ENCODE data around the gene SLC25A26. TPM values are rescaled to one million over a fixed set of nuclear protein-coding genes. Genes with fewer than 3 reads are reported as not detected.

SLC25A26 gene
- total RNA-seq, 1 experiment from 2014 or later = 38.7 TPM

- no peak for DNase-seq (ENCODE audit: low spot score)
- in situ Hi-C loops (cut with HindIII; ENCODE audit: low sequenced_read_pairs) = no loop called here
Measured at GRCh38 chr3:66383023-66383422, 162.2 kb downstream of the SLC25A26 start.

- in situ Hi-C loops (cut with HindIII; ENCODE audit: low sequenced_read_pairs) = no loop called here
- DNase-seq (ENCODE audit: low spot score) = no peak
Measured at GRCh38 chr3:66383998-66384745, 163.4 kb downstream of the SLC25A26 start.

- in situ Hi-C loops (cut with HindIII; ENCODE audit: low sequenced_read_pairs) = no loop called here
- no peak for DNase-seq (ENCODE audit: low spot score)
Measured at GRCh38 chr3:66385066-66385465, 164.3 kb downstream of the SLC25A26 start.

- DNase-seq (ENCODE audit: low spot score) = no peak
- in situ Hi-C loops (cut with HindIII; ENCODE audit: low sequenced_read_pairs) = no loop called here
Measured at GRCh38 chr3:66386011-66386924, 165.5 kb downstream of the SLC25A26 start.

GRCh38 chr3:66386925-66387650 is 166.3 kb downstream of the SLC25A26 start:
- no peak for DNase-seq (ENCODE audit: low spot score)
- in situ Hi-C loops (cut with HindIII; ENCODE audit: low sequenced_read_pairs) = no loop called here

- DNase-seq (ENCODE audit: low spot score) = no peak
- in situ Hi-C loops (cut with HindIII; ENCODE audit: low sequenced_read_pairs) = no loop called here
Measured at GRCh38 chr3:66390013-66390412, 169.2 kb downstream of the SLC25A26 start.

- in situ Hi-C loops (cut with HindIII; ENCODE audit: low sequenced_read_pairs) = no loop called here
Measured at GRCh38 chr3:66392512-66392911, 171.7 kb downstream of the SLC25A26 start.

GRCh38 chr3:66392966-66393332 is 172.1 kb downstream of the SLC25A26 start:
- DNase-seq (ENCODE audit: low spot score) = no peak
- in situ Hi-C loops (cut with HindIII; ENCODE audit: low sequenced_read_pairs) = no loop called here

More at GRCh38 chr3:66392512-66392911, 171.7 kb downstream of the SLC25A26 start:
- DNase-seq (ENCODE audit: low spot score) = no peak

- no peak for DNase-seq (ENCODE audit: low spot score)
- in situ Hi-C loops (cut with HindIII; ENCODE audit: low sequenced_read_pairs) = no loop called here
Measured at GRCh38 chr3:66393333-66394005, 172.7 kb downstream of the SLC25A26 start.

- in situ Hi-C loops (cut with HindIII; ENCODE audit: low sequenced_read_pairs) = no loop called here
- DNase-seq (ENCODE audit: low spot score) = peak; percentile 59
Measured at GRCh38 chr3:66394019-66394752, 173.4 kb downstream of the SLC25A26 start.

- no peak for DNase-seq (ENCODE audit: low spot score)
- in situ Hi-C loops (cut with HindIII; ENCODE audit: low sequenced_read_pairs) = no loop called here
Measured at GRCh38 chr3:66394753-66395249, 174.0 kb downstream of the SLC25A26 start.

GRCh38 chr3:66395635-66396034 is 174.8 kb downstream of the SLC25A26 start:
- in situ Hi-C loops (cut with HindIII; ENCODE audit: low sequenced_read_pairs) = no loop called here
- peak; percentile 64 for DNase-seq (ENCODE audit: low spot score)

GRCh38 chr3:66396161-66396760 is 175.5 kb downstream of the SLC25A26 start:
- DNase-seq (ENCODE audit: low spot score) = peak; percentile 44
- in situ Hi-C loops (cut with HindIII; ENCODE audit: low sequenced_read_pairs) = no loop called here

- DNase-seq (ENCODE audit: low spot score) = no peak
- in situ Hi-C loops (cut with HindIII; ENCODE audit: low sequenced_read_pairs) = no loop called here
Measured at GRCh38 chr3:66396888-66397287, 176.1 kb downstream of the SLC25A26 start.

- DNase-seq (ENCODE audit: low spot score) = no peak
- in situ Hi-C loops (cut with HindIII; ENCODE audit: low sequenced_read_pairs) = no loop called here
Measured at GRCh38 chr3:66397745-66398144, 176.9 kb downstream of the SLC25A26 start.

GRCh38 chr3:66398228-66399025 is 177.6 kb downstream of the SLC25A26 start:
- DNase-seq (ENCODE audit: low spot score) = peak; percentile 94
- in situ Hi-C loops (cut with HindIII; ENCODE audit: low sequenced_read_pairs) = no loop called here

- DNase-seq (ENCODE audit: low spot score) = no peak
- in situ Hi-C loops (cut with HindIII; ENCODE audit: low sequenced_read_pairs) = no loop called here
Measured at GRCh38 chr3:66399529-66400232, 178.9 kb downstream of the SLC25A26 start.

Data from G401 (cell line).